Astrocyte (in vitro differentiated cells and primary cell): Measurements from ENCODE around the gene YTHDF1. TPM values are rescaled to one million over a fixed set of nuclear protein-coding genes. Genes with fewer than 3 reads are reported as not detected.

ENCODE experiments used
- DNase-seq: peaks from one replicate; pipeline ENCODE4 v3.0.0-alpha.2; 2010; ENCODE audit warnings: low read depth
- FAIRE-seq: peaks from 2 replicates; lab custom pipeline; 2011; peaks lifted over from hg19 to GRCh38; lab: Jason Lieb, UNC
- H2AFZ ChIP-seq: 2 replicates; pipeline ENCODE4 v1.6.0; 2012; ENCODE audit warnings: low read depth, low read length, inconsistent platforms
- H3K27ac ChIP-seq: 2 replicates; pipeline ENCODE4 v1.5.1; 2011; ENCODE audit warnings: low read depth, low read length, inconsistent platforms
- H3K27me3 ChIP-seq: 2 replicates; pipeline ENCODE4 v1.6.0; 2011; ENCODE audit warnings: low read length, inconsistent platforms; ENCODE audit not compliant: insufficient read depth
- H3K36me3 ChIP-seq: 2 replicates; pipeline ENCODE4 v1.5.1; 2011; ENCODE audit warnings: low read length, inconsistent platforms; ENCODE audit not compliant: insufficient read depth
- H3K4me1 ChIP-seq: 2 replicates; pipeline ENCODE4 v1.5.1; 2011; ENCODE audit warnings: low read length, inconsistent platforms; ENCODE audit not compliant: insufficient read depth
- H3K4me2 ChIP-seq: 2 replicates; pipeline ENCODE4 v1.6.0; 2012; ENCODE audit warnings: low read length, inconsistent platforms
- H3K4me3 ChIP-seq: 2 replicates; pipeline ENCODE4 v1.5.1; 2011; ENCODE audit warnings: low read depth, mild to moderate bottlenecking, low read length, inconsistent platforms; ENCODE audit not compliant: insufficient read depth
- H3K79me2 ChIP-seq: 2 replicates; pipeline ENCODE4 v1.6.0; 2012; ENCODE audit warnings: mild to moderate bottlenecking, low read length, inconsistent platforms; ENCODE audit not compliant: insufficient read depth
- H3K9ac ChIP-seq: 2 replicates; pipeline ENCODE4 v1.6.0; 2012; ENCODE audit warnings: mild to moderate bottlenecking, low read length, inconsistent platforms
- H3K9me3 ChIP-seq: 2 replicates; pipeline ENCODE4 v1.5.1; 2012; ENCODE audit warnings: low read depth, mild to moderate bottlenecking, low read length, inconsistent platforms; ENCODE audit not compliant: insufficient read depth
- H4K20me1 ChIP-seq: 2 replicates; pipeline ENCODE4 v1.6.0; 2012; ENCODE audit warnings: low read length, inconsistent platforms; ENCODE audit not compliant: insufficient read depth
- H3K27ac Mint-ChIP-seq: one replicate; pipeline ENCODE4 v1.8.0; 2021; ENCODE audit warnings: mild to moderate bottlenecking, mixed read lengths; ENCODE audit not compliant: unreplicated experiment
- H3K27me3 Mint-ChIP-seq: one replicate; pipeline ENCODE4 v1.8.0; 2021; ENCODE audit warnings: low read depth, mixed read lengths; ENCODE audit not compliant: unreplicated experiment
- H3K36me3 Mint-ChIP-seq: one replicate; pipeline ENCODE4 v1.8.0; 2021; ENCODE audit warnings: low read depth, mixed read lengths; ENCODE audit not compliant: unreplicated experiment
- H3K4me1 Mint-ChIP-seq: one replicate; pipeline ENCODE4 v1.8.0; 2021; ENCODE audit warnings: low read depth, mixed read lengths; ENCODE audit not compliant: unreplicated experiment
- H3K4me3 Mint-ChIP-seq: one replicate; pipeline ENCODE4 v1.8.0; 2021; ENCODE audit warnings: mild to moderate bottlenecking, moderate library complexity, mixed read lengths; ENCODE audit not compliant: unreplicated experiment
- H3K9me3 Mint-ChIP-seq: one replicate; pipeline ENCODE4 v1.8.0; 2021; ENCODE audit warnings: mild to moderate bottlenecking, mixed read lengths; ENCODE audit not compliant: unreplicated experiment
- EZH2 ChIP-seq: IDR thresholded peaks from 2 replicates; pipeline ENCODE4 v1.6.1; 2012; ENCODE audit warnings: mild to moderate bottlenecking, low read length, inconsistent platforms; ENCODE audit not compliant: insufficient read depth
- total RNA-seq: library from RNA; stranded (reverse); gene quantifications from 2 replicates; pipeline ENCODE4 v1.2.1, GENCODE V29; 2021
- TF ChIP-seq, protein P1 (sequence below): IDR thresholded peaks from 2 replicates; pipeline ENCODE4 v1.5.1; 2011; ENCODE audit warnings: low read depth, mild to moderate bottlenecking, inconsistent platforms, low read length, moderate library complexity; ENCODE audit not compliant: insufficient read depth

Gene YTHDF1
- total RNA-seq, 1 donor from 2014 or later = 107 TPM

GRCh38 chr20:63162206-63162795, 53.6 kb downstream of the YTHDF1 start:
- Mint-ChIP-seq H3K27ac (no peak overlapping the region), H3K4me1 (no peaks in the 10 kb centered on the region), H3K27me3 (peaks cover 62% of the 10 kb centered on the region), H3K9me3 (peaks cover 4% of the 10 kb centered on the region), H3K36me3 (peaks cover 3% of the 10 kb centered on the region), H3K4me3 (no peak overlapping the region)
- DNase-seq = no peak
- no peak overlapping the region for H3K9ac ChIP-seq
- H3K27me3 ChIP-seq = peaks cover 10% of the 10 kb centered on the region
- no peaks in the 10 kb centered on the region for H4K20me1 ChIP-seq
- H3K27ac ChIP-seq = no peak overlapping the region
- TF ChIP-seq, protein P1, sequence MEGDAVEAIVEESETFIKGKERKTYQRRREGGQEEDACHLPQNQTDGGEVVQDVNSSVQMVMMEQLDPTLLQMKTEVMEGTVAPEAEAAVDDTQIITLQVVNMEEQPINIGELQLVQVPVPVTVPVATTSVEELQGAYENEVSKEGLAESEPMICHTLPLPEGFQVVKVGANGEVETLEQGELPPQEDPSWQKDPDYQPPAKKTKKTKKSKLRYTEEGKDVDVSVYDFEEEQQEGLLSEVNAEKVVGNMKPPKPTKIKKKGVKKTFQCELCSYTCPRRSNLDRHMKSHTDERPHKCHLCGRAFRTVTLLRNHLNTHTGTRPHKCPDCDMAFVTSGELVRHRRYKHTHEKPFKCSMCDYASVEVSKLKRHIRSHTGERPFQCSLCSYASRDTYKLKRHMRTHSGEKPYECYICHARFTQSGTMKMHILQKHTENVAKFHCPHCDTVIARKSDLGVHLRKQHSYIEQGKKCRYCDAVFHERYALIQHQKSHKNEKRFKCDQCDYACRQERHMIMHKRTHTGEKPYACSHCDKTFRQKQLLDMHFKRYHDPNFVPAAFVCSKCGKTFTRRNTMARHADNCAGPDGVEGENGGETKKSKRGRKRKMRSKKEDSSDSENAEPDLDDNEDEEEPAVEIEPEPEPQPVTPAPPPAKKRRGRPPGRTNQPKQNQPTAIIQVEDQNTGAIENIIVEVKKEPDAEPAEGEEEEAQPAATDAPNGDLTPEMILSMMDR = no peak
- TF ChIP-seq EZH2 = no peak
- H2AFZ ChIP-seq = no peak overlapping the region
- no peaks in the 10 kb centered on the region for H3K36me3 ChIP-seq
- H3K4me3 ChIP-seq = no peak overlapping the region
- no peaks in the 10 kb centered on the region for H3K9me3 ChIP-seq
- FAIRE-seq = no peak
- H3K4me1 ChIP-seq = no peaks in the 10 kb centered on the region
- H3K79me2 ChIP-seq = no peaks in the 10 kb centered on the region
- no peak overlapping the region for H3K4me2 ChIP-seq

DNA sequence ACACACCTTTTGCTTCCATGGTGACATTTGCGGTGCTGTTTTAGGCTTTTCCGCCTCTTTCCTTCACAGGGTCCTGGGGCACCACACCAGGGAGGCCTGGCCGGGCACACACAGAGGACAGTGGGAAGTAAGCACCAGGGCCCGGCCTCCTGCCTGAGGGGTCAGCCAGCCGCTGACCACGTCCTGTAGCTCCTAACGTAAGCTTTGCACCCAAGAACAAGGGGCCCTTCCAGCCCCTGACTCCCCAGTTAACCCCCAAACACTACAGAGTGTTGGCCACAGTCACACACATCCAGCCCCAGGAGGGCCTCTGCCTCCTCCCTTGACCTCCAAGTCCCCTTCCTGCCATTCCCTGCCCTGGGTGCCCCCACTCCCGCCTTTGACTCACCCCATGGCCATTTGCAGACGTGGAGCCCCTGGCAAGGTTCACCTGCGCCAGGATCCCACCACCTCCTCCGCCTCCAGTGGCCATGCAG, 54.7 kb downstream of the YTHDF1 start:
- DNase-seq (no peak), FAIRE-seq (no peak)
- Histone ChIP-seq H3K4me2 (no peak overlapping the region), H3K27ac (no peak overlapping the region), H4K20me1 (no peaks in the 10 kb centered on the region), H3K4me1 (no peaks in the 10 kb centered on the region), H3K9me3 (no peaks in the 10 kb centered on the region), H3K4me3 (no peak overlapping the region), H3K36me3 (no peaks in the 10 kb centered on the region), H2AFZ (no peak overlapping the region), H3K9ac (no peak overlapping the region), H3K79me2 (no peaks in the 10 kb centered on the region), H3K27me3 (peaks cover 10% of the 10 kb centered on the region)
- no peak overlapping the region for H3K4me3 Mint-ChIP-seq
- no peaks in the 10 kb centered on the region for H3K4me1 Mint-ChIP-seq
- peaks cover 3% of the 10 kb centered on the region for H3K36me3 Mint-ChIP-seq
- no peak for TF ChIP-seq EZH2
- TF ChIP-seq, protein P1 = no peak
- H3K27ac Mint-ChIP-seq = no peak overlapping the region
- H3K9me3 Mint-ChIP-seq = peaks cover 4% of the 10 kb centered on the region
- H3K27me3 Mint-ChIP-seq = peaks cover 57% of the 10 kb centered on the region

GRCh38 chr20:63160641-63161175, 55.2 kb downstream of the YTHDF1 start:
- Histone ChIP-seq H3K27ac (no peak overlapping the region), H3K4me2 (no peak overlapping the region), H3K9me3 (no peaks in the 10 kb centered on the region), H2AFZ (no peak overlapping the region), H3K79me2 (no peaks in the 10 kb centered on the region), H3K36me3 (no peaks in the 10 kb centered on the region), H4K20me1 (no peaks in the 10 kb centered on the region), H3K4me3 (no peak overlapping the region), H3K4me1 (no peaks in the 10 kb centered on the region), H3K9ac (no peak overlapping the region), H3K27me3 (peaks cover 12% of the 10 kb centered on the region)
- no peak for TF ChIP-seq EZH2
- Mint-ChIP-seq H3K9me3 (peaks cover 4% of the 10 kb centered on the region), H3K27me3 (peaks cover 58% of the 10 kb centered on the region), H3K4me1 (no peaks in the 10 kb centered on the region), H3K36me3 (peaks cover 3% of the 10 kb centered on the region), H3K4me3 (no peak overlapping the region), H3K27ac (no peak overlapping the region)
- FAIRE-seq = no peak
- no peak for DNase-seq
